Erythroblast (primary cell): ENCODE measurements around the gene CFAP97.

Experiments used
- DNase-seq, 2 experiments: peaks; one replicate each; lab custom pipeline; 2025; lab: John Stamatoyannopoulos, UW
- GATA1 ChIP-seq: IDR thresholded peaks from 2 replicates; pipeline ENCODE4 v1.6.1; 2011; ENCODE audit warnings: low read depth, mild to moderate bottlenecking, control low read depth, low read length, moderate library complexity
- POLR2A ChIP-seq: IDR thresholded peaks from 2 replicates; pipeline ENCODE4 v1.6.1; 2011; ENCODE audit warnings: mild to moderate bottlenecking, low read length

Gene CFAP97

DNA sequence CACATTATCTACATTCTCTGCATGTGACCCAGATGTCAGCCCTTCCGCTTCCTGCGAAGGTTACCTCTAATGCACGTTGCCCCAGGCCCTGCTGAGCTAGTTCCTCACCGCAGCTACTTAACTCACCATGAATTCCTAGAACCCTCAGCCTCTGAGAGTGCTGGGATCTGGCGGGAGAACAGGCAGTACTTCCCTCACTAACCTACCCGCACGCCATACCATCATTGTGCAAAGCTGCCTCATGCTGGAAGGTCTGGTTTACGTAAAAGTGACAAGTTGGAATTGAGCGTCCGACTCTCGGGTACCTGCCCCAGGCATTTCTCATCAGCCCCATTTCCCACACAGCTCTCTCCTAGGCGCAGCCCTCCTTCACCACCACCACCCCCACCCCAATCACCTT lies 54.4 kb downstream of the CFAP97 start:
- no peak for DNase-seq
- TF ChIP-seq POLR2A (no peak), GATA1 (no peak)

DNA sequence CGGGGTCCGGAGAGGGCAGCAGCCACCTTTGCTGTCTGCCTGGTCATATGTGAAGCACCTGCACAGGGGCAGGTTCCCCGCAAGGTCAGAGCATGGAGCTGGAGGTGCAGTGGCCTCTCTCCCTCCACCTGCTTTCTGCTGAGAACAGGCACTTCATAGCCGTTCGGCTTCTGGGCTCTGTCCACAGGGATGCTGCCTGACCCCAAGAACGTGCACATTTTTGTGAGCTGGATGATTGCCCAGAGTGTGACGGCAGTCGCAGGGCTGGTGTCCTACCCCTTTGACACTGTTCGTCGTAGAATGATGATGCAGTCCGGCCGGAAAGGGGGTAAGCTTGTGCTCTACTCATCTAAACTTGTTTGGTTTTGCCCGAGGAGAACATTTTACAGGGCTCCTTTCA lies 58.2 kb downstream of the CFAP97 start:
- TF ChIP-seq POLR2A (no peak), GATA1 (no peak)
- no peak for DNase-seq

DNA sequence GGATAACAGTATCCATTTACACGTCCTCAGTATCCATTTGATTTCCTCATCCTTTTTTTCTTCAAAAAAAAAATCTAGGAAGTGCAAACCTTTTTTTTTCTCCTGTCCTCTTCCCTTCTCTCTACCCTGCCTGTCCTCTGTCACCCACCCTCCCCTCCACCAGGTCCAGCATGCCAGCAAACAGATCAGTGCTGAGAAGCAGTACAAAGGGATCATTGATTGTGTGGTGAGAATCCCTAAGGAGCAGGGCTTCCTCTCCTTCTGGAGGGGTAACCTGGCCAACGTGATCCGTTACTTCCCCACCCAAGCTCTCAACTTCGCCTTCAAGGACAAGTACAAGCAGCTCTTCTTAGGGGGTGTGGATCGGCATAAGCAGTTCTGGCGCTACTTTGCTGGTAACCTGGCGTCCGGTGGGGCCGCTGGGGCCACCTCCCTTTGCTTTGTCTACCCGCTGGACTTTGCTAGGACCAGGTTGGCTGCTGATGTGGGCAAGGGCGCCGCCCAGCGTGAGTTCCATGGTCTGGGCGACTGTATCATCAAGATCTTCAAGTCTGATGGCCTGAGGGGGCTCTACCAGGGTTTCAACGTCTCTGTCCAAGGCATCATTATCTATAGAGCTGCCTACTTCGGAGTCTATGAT lies 59.1 kb downstream of the CFAP97 start:
- DNase-seq = no peak
- TF ChIP-seq GATA1 = no peak
- TF ChIP-seq POLR2A = no peak

DNA sequence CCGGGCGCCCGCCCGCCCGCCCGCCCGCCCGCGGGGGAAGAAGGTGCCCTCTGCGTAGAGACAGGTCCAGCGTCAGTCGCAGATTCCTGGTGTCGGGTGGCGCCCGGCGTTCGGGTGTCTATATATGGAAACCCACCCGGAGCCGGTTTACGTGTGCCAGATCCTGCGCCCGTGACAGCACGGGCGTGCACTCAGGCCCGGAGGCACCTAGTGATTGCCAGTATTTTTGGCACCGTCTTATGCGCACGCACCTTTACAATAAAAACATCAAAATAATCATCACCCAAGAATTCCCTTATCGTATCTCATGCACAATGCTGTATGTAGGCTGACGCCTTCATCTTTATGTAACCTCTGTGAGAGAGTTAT lies 60.2 kb downstream of the CFAP97 start:
- TF ChIP-seq POLR2A (no peak), GATA1 (no peak)
- DNase-seq = peak in 1 of 2 experiments; percentile 47

DNA sequence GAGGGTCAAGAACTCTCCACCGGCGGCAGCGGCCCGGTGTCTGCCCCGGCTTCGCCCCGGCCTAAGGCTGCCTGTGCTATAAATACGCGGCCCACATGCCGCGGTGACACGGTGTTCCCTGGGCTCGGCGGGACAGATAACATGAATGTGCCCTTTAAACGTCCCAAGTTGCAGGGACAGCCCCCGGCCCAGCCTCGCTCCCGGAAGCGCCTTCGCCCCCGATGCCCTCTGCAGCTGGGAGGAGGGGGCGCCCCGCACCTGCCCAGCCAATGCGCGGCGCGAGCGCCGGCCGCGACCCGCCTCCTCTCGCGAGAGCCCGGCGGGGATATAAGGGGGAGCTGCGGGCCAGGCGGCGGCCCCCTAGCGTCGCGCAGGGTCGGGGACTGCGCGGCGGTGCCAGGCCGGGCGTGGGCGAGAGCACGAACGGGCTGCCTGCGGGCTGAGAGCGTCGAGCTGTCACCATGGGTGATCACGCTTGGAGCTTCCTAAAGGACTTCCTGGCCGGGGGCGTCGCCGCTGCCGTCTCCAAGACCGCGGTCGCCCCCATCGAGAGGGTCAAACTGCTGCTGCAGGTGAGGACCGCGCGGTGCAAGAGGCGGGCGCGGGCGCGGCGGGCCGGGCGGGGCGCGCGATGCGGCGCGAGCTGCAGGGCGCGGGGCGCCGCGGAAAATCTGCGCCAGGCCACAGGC lies 60.7 kb downstream of the CFAP97 start, which contains the start of gene SLC25A4:
TSS of gene SLC25A4 (plus strand) at position 355 of the 689 bp plus-strand sequence. CDS start at position 462, 107 bp downstream.
- peak; percentile 86 for DNase-seq
- TF ChIP-seq POLR2A (peak; percentile 64), GATA1 (no peak)

DNA sequence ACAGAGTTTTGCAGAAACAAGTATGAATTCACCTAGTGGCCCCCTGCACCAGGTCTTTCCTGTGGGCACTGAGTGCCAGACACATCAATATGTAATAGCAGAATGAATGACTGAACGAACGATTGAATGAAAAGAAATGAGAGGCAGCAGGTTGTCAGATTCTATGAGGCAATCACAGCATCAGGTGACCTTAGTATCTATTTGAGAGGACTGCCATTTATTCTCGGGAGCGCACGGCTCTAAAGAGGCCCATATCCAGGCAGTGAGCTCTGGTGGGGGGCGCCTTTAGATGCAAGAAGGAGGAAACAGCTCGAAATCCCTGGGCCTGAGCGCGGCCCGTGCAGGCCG lies 61.3 kb downstream of the CFAP97 start:
- DNase-seq = no peak

DNA sequence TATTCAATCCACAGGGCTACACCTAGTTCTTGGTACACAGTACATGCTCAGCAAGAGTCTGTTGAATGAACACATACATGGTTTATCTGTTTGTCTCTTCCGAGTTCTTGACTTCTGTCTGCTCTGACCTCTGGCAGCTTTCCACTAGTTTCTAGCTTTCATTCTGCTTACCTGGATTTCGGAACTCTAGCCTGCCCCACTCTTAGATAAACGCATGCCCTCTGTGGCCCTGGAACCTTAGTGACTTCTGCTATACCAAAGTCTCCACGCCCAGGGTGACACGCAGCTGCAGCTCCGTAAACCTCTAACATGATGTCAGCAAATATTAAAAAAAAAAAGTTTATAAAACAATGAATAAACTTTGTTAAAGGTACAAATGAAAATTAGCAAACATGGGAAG lies 62.0 kb downstream of the CFAP97 start:
- DNase-seq = no peak
- no peak for TF ChIP-seq POLR2A
- no peak for TF ChIP-seq GATA1

More for the DNA sequence above, 61.3 kb downstream of the CFAP97 start:
- TF ChIP-seq POLR2A (no peak), GATA1 (no peak)

DNA sequence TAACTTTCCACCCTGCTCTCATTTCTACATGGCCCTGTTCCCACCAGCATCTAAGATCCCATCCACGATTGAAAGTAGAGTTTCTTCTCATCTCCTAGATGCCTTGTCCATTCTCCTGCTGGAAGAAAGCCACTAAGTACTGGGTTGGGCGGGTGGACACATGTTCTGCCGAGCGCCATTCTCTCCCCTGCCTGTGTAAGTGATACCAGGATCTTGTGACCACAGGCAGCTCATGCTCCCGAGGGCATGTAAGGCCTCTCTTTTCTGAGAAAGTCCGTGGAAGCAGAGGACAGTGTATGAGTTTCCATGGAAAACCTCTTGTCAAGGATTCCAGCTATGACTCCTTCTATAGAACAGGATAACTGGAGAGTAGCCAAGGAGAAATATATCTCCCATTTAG lies 64.1 kb downstream of the CFAP97 start:
- no peak for TF ChIP-seq GATA1
- TF ChIP-seq POLR2A = no peak
- DNase-seq = no peak

DNA sequence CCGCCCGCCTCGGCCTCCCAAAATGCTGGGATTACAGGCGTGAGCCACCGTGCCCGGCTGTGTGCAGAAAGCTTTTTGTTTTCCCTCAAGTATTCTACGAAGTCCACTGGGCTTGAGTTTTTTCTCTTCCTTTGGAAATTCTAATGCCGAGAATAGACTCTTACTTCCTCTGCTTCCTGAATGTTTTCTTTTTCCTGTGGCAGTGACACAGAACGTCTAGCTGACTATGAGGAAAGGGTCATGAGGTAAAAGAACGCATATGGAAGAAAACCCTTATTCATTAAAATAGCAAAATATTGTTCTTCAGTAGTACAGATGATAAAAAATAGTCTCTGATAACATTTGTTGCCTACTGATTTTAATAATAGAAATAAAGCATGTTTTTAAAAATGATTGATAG lies 65.6 kb downstream of the CFAP97 start:
- no peak for DNase-seq
- no peak for TF ChIP-seq POLR2A
- no peak for TF ChIP-seq GATA1

DNA sequence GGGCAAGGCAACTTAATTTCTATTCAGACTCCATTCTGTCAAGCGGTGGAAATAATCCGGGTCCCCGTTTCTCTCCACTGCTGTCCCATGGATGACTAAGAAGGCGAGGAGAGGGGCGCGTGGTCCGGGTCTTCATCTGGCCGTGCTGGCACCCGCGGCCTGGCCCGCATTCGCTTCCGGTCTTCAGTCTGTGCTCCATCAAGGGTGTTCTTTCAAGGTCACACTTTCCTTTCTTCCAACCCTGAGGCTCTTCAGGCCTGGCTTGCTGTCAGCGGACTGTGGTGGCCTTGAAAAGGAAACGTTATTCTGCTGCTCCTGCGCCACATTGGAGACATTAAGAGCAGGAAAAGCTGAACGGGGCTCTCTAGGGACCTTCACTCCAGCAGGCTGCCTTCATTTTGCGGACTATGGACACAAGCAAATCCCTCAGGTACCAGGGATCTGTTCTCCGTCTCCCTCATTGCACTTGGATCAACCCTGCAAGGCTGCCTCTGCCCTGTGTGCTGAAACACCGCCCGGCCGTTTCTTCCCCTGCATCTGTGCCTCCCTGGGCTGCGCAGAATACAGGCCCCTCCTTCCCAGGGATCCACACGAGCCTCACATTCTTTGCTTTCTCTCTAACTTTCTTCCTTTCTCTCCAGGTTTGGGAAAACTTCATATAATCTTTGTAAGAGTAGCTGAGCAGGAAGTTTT lies 66.4 kb downstream of the CFAP97 start:
- no peak for TF ChIP-seq GATA1
- no peak for TF ChIP-seq POLR2A

DNA sequence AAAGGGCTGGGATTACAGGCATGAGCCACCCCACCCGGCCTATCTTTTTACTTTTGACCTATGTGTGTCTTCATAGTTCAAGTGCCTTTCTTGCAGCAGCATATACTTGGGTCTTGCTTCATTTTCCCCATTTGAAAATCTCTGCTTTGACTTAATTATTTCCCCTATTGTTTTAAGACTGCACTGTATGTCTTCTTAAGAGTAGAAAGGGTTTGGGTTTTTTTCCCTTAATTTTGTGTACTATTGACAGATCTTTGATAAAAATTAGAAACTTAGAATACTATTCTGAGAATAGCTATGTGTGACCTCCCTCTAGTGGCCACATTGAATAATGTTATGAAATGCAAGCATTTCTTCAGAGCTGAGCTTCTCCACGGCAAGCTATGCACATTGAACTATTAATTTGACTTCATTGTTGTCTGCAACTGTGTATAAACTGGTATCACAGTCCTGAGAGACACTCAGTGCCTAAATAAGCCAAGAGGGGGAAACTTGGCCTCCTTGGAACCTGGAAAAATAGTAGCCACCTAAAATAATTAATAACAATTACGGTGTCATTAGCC lies 69.4 kb downstream of the CFAP97 start:
- no peak for TF ChIP-seq POLR2A
- DNase-seq = peak; percentile 59 to 77

More for the DNA sequence above, 66.4 kb downstream of the CFAP97 start:
- DNase-seq = no peak

DNA sequence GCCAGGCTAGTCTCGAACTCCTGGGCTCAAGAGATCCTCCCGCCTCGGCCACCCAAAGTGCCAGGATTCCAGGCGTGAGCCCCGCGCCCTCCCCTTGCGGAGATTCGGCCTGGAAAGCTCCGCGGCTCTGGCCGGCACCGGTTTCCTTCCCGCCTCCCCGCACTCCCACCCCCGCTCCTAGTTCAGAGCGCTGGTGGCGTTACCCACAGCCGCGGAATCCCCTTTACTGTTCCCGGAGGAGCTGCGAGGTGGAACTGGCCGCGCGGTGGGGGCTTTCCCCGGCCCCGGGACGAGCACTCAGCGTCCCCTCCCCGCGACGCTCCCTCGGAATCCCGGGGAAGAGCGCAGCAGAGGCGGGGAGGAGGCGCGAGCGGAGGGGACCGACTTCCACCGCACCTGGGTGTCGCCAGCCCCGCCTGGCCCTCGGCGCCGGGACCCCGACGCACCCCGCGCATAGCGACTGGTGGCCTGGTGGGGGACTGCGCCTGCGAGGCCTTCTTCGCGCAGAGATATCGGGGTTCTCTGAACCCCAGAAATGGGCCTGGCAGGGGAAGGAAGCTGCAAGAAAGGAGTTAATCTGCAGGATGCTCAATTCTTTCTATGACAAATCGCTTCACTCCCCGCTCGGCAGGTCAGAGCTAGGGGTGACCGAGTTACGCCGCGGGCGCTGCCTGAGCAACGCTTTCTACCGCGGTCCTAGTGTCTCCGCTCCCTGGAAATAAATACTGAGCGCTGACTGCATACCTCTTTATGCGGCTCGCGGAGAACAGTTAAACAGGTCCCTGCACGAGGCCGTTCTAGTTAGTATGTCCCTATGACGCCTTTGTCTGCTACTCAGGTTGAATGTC lies 75.3 kb downstream of the CFAP97 start:
- peak; percentile 30 to 33 for DNase-seq

More for the DNA sequence above, 75.3 kb downstream of the CFAP97 start:
- TF ChIP-seq POLR2A (no peak), GATA1 (no peak)
